Right lobe of liver (tissue), 4 donors: ENCODE results near the gene FOXD3.

Experiments used
- POLR2A ChIP-seq: fragments of 450-650 bp; IDR thresholded peaks from one replicate; pipeline ENCODE4 v1.6.1; 2017; ENCODE audit warnings: antibody characterized with exemption, mild to moderate bottlenecking
- TF ChIP-seq, protein P1 (sequence below), 4 donors: fragments of 200-600 bp in 3 of 4; fragments of 450-650 bp in 1 of 4; IDR thresholded peaks; one replicate each; pipeline versions ENCODE4 v1.5.1 to v1.8.0; 2016 to 2022; ENCODE audit warnings: antibody characterized with exemption in 4 of 4, mild to moderate bottlenecking in 2 of 4
- donor health status: DM: no; HTN: no; CAD: no.
- donor health status: DM: no; HTN: no; CAD: no.
- donor health status: DM: no; HTN: yes; CAD: no.

- TF ChIP-seq, protein P1, sequence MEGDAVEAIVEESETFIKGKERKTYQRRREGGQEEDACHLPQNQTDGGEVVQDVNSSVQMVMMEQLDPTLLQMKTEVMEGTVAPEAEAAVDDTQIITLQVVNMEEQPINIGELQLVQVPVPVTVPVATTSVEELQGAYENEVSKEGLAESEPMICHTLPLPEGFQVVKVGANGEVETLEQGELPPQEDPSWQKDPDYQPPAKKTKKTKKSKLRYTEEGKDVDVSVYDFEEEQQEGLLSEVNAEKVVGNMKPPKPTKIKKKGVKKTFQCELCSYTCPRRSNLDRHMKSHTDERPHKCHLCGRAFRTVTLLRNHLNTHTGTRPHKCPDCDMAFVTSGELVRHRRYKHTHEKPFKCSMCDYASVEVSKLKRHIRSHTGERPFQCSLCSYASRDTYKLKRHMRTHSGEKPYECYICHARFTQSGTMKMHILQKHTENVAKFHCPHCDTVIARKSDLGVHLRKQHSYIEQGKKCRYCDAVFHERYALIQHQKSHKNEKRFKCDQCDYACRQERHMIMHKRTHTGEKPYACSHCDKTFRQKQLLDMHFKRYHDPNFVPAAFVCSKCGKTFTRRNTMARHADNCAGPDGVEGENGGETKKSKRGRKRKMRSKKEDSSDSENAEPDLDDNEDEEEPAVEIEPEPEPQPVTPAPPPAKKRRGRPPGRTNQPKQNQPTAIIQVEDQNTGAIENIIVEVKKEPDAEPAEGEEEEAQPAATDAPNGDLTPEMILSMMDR (IDR thresholded peaks at IDR 0.05), result no peak
- no peak for TF ChIP-seq POLR2A
These were observed 7.4 kb downstream of the FOXD3 start for GRCh38 chr1:63329621-63330330.
